K562 (cell line): ENCODE data around the gene PSAP. TPM values are rescaled to one million over a fixed set of nuclear protein-coding genes. Genes with fewer than 3 reads are reported as not detected.
"Not testable (repeated sequence)": the region's sequence is repeated elsewhere in the genome, so short reads cannot be mapped to it uniquely, and the experiment has no call there.

ENCODE experiments used
- ARID2 ChIP-seq: fragments of 450-650 bp; IDR thresholded peaks from 2 replicates; pipeline ENCODE4 v1.6.1; 2017; ENCODE audit warnings: antibody characterized with exemption, mild to moderate bottlenecking
- BRD9 ChIP-seq: fragments of 450-650 bp; IDR thresholded peaks from 2 replicates; pipeline ENCODE4 v1.6.1; 2018; ENCODE audit warnings: low read depth; ENCODE audit not compliant: partially characterized antibody
- E2F6 ChIP-seq, 2 experiments: IDR thresholded peaks; 2 replicates each; pipeline ENCODE4 v1.6.1; 2011; ENCODE audit warnings: borderline replicate concordance in 1 of 2, control low read depth in 1 of 2, low read depth in 1 of 2, low read length in 1 of 2, mild to moderate bottlenecking in 1 of 2, mixed read lengths in 1 of 2, moderate library complexity in 1 of 2; ENCODE audit not compliant: insufficient read depth in 1 of 2, insufficient read length in 1 of 2, poor library complexity in 1 of 2, severe bottlenecking in 1 of 2; ENCODE audit errors: extremely low read depth in 1 of 2
- EHMT2 ChIP-seq: fragments of 450-650 bp; IDR thresholded peaks from 2 replicates; pipeline ENCODE4 v1.6.1; 2018; ENCODE audit warnings: antibody characterized with exemption
- GTF2A2 ChIP-seq: IDR thresholded peaks from 2 replicates; pipeline ENCODE4 v1.6.1; 2016; ENCODE audit warnings: mild to moderate bottlenecking, missing genetic modification characterization, missing compliant biosample characterization
- JUND ChIP-seq, 2 experiments: IDR thresholded peaks; 2 replicates in 1 of 2; 3 replicates in 1 of 2; pipeline ENCODE4 v1.6.1; 2011; ENCODE audit warnings: borderline replicate concordance in 2 of 2, low read depth in 2 of 2, low read length in 2 of 2, improper control_type of control experiment in 1 of 2, missing biosample characterization in 1 of 2, missing genetic modification characterization in 1 of 2, missing genetic modification reagents in 1 of 2
- MIER1 ChIP-seq: fragments of 450-650 bp; IDR thresholded peaks from 2 replicates; pipeline ENCODE4 v1.6.1; 2016; ENCODE audit warnings: antibody characterized with exemption, mild to moderate bottlenecking, low read depth
- MYC ChIP-seq, 2 experiments: fragments of 250-450 bp in 1 of 2; sonication (Bioruptor Pico) in 1 of 2; IDR thresholded peaks; 2 replicates each; pipeline versions ENCODE4 v1.5.1 to v1.6.1; 2012 to 2021; ENCODE audit warnings: low read depth in 2 of 2, borderline replicate concordance in 1 of 2, improper control_type of control experiment in 1 of 2, low read length in 1 of 2, mild to moderate bottlenecking in 1 of 2, moderate library complexity in 1 of 2
- NKRF ChIP-seq: fragments of 450-650 bp; IDR thresholded peaks from 2 replicates; pipeline ENCODE4 v1.6.1; 2016; ENCODE audit warnings: borderline replicate concordance
- SMAD4 ChIP-seq: fragments of 250-450 bp; sonication (Bioruptor Pico); conservative IDR thresholded peaks from 2 replicates; pipeline ENCODE4 v1.8.0; 2021; ENCODE audit warnings: inconsistent platforms, mild to moderate bottlenecking, moderate library complexity
- SMARCA5 ChIP-seq: fragments of 450-650 bp; IDR thresholded peaks from 2 replicates; pipeline ENCODE4 v1.6.1; 2016
- SP1 ChIP-seq: sonication (generic); formaldehyde crosslinking; IDR thresholded peaks from 2 replicates; pipeline ENCODE4 v1.8.1; 2022; ENCODE audit warnings: mild to moderate bottlenecking, missing genetic modification reagents
- SRF ChIP-seq, 2 experiments: fragments of 250-450, 450-650 bp in 1 of 2; sonication (Bioruptor Pico) in 1 of 2; sonication (generic) in 1 of 2; formaldehyde crosslinking; IDR thresholded peaks; 2 replicates each; pipeline versions ENCODE4 v1.5.0 to v1.5.1; 2020 to 2022; ENCODE audit warnings: mild to moderate bottlenecking in 1 of 2, missing genetic modification reagents in 1 of 2
- USF2 ChIP-seq: sonication (generic); formaldehyde crosslinking; IDR thresholded peaks from 2 replicates; pipeline ENCODE4 v1.5.0; 2020; ENCODE audit warnings: missing genetic modification reagents
- ZNF584 ChIP-seq: fragments of 200-800 bp; sonication (Bioruptor generic); IDR thresholded peaks from 2 replicates; pipeline ENCODE4 v1.6.1; 2016; ENCODE audit warnings: low read depth, mild to moderate bottlenecking, missing genetic modification characterization, missing compliant biosample characterization
- ZNF592 ChIP-seq: fragments of 450-650 bp; IDR thresholded peaks from 2 replicates; pipeline ENCODE4 v1.6.1; 2017; ENCODE audit warnings: antibody characterized with exemption, mild to moderate bottlenecking
- polyA plus RNA-seq, 8 experiments: library from polyadenylated mRNA; depleted of rRNA in 4 of 8; stranded (reverse) in 5 of 8; unstranded in 3 of 8; fragments of >200 nt; fragmentation: Nextera tagmentation in 2 of 8; fragmentation: Illumina TruSeq in 1 of 8; extraction: Ambion mirVana in 2 of 8; extraction: Trizol in 1 of 8; gene quantifications; 2 replicates each; pipeline versions ENCODE4 v1.2.1 to v1.2.3, GENCODE V29; 2011 to 2014; ENCODE audit warnings: inconsistent platforms in 1 of 8, missing spikeins in 1 of 8
- total RNA-seq, 7 experiments: library from RNA; depleted of rRNA in 6 of 7; stranded (reverse); fragments of >200 nt in 6 of 7; fragmentation: Illumina TruSeq in 2 of 7; extraction: Trizol in 2 of 7; gene quantifications; 2 replicates each; pipeline versions ENCODE4 v1.2.1 to v1.2.3, GENCODE V29; 2011 to 2021; ENCODE audit warnings: low replicate concordance in 1 of 7

The PSAP gene
- total and polyA plus RNA-seq, 9 of the 15 experiments (the other 6 are each of a cell fraction or from before 2014, with no cell fraction given), result 245 to 700 (median 429) TPM

- peak; percentile 90 for TF ChIP-seq ZNF592
- peak; percentile 60; the same call in 1 of the 2 replicates for TF ChIP-seq GTF2A2 (tag)
- TF ChIP-seq MYC (IDR thresholded peaks at IDR 0.05; ENCODE audit: low read depth, low read length); JUND (IDR thresholded peaks at IDR 0.05; ENCODE audit: borderline replicate concordance, low read depth, low read length): not testable (repeated sequence)
- 0 out of 2 replicates have a peak, but pooled peaks have one; percentile 49 for TF ChIP-seq MYC (CRISPR knock-in tag; IDR thresholded peaks at IDR 0.05; ENCODE audit: borderline replicate concordance, low read depth)
- TF ChIP-seq EHMT2, result 0 out of 2 replicates have a peak, but pooled peaks have one; percentile 9
- 0 out of 2 replicates have a peak, but pooled peaks have one; percentile 42 for TF ChIP-seq ZNF584 (CRISPR knock-in tag)
- 0 out of 3 replicates have a peak, but pooled peaks have one; percentile 4 for TF ChIP-seq JUND (tag; IDR thresholded peaks at IDR 0.05; ENCODE audit: borderline replicate concordance, low read depth, low read length)
- 0 out of 2 replicates have a peak, but pooled peaks have one; percentile 28 for TF ChIP-seq NKRF
- TF ChIP-seq SRF (CRISPR knock-in tag; IDR thresholded peaks at IDR 0.05), result 0 out of 4 replicates have a peak, but pooled peaks of 1 of the 2 experiments have one; percentile 45
- peak; percentile 62 for TF ChIP-seq SMAD4
- TF ChIP-seq E2F6 (IDR thresholded peaks at IDR 0.05; ENCODE audit: borderline replicate concordance in 1 of 2, extremely low read depth in 1 of 2, insufficient read depth in 1 of 2, insufficient read length in 1 of 2, low read depth in 1 of 2, low read length in 1 of 2, poor library complexity in 1 of 2, severe bottlenecking in 1 of 2), result peak in 1 of 2 experiments; percentile 45
- TF ChIP-seq ARID2, result peak; percentile 49; the same call in 1 of the 2 replicates
- peak; percentile 9; the same call in 1 of the 2 replicates for TF ChIP-seq SP1 (CRISPR knock-in tag)
- TF ChIP-seq BRD9, result peak; percentile 49
- TF ChIP-seq USF2 (CRISPR knock-in tag), result peak; percentile 29; the same call in 1 of the 2 replicates
- 0 out of 2 replicates have a peak, but pooled peaks have one; percentile 68 for TF ChIP-seq MIER1
- peak; percentile 62; the same call in 1 of the 2 replicates for TF ChIP-seq SMARCA5
Observed at GRCh38 chr10:71851465-71852095, 529 bp upstream of the PSAP start (continued).
